GM19238 (cell line): ENCODE measurements around the gene GRB14.
"Not testable (repeated sequence)": the region's sequence is repeated elsewhere in the genome, so short reads cannot be mapped to it uniquely, and the experiment has no call there.

Source experiments
- DNase-seq: peaks from one replicate; pipeline ENCODE4 v3.0.0; 2011; ENCODE audit warnings: low spot score; ENCODE audit not compliant: insufficient read length

GRB14 gene

GRCh38 chr2:164496881-164497280 is 124.4 kb downstream of the GRB14 start:
- DNase-seq, result no peak

- DNase-seq, result no peak
Observed at GRCh38 chr2:164496421-164496820, 124.9 kb downstream of the GRB14 start.

- DNase-seq, result no peak
Observed at GRCh38 chr2:164495491-164496223, 125.6 kb downstream of the GRB14 start.

GRCh38 chr2:164485541-164485940 is 135.7 kb downstream of the GRB14 start:
- no peak for DNase-seq

GRCh38 chr2:164479460-164479859 is 141.8 kb downstream of the GRB14 start:
- no peak for DNase-seq

- no peak for DNase-seq
Observed at GRCh38 chr2:164478205-164478604, 143.1 kb downstream of the GRB14 start.

GRCh38 chr2:164474873-164475272 is 146.4 kb downstream of the GRB14 start:
- no peak for DNase-seq

GRCh38 chr2:164473021-164473420 is 148.3 kb downstream of the GRB14 start:
- no peak for DNase-seq

- DNase-seq, result not testable (repeated sequence)
Observed at GRCh38 chr2:164465047-164465446, 156.2 kb downstream of the GRB14 start.

- no peak for DNase-seq
Observed at GRCh38 chr2:164464376-164464775, 156.9 kb downstream of the GRB14 start.

- no peak for DNase-seq
Observed at GRCh38 chr2:164458792-164459191, 162.5 kb downstream of the GRB14 start.

GRCh38 chr2:164457271-164457670 is 164.0 kb downstream of the GRB14 start:
- DNase-seq, result no peak

GRCh38 chr2:164456619-164457018 is 164.7 kb downstream of the GRB14 start:
- DNase-seq, result no peak

GRCh38 chr2:164453656-164454305 is 167.5 kb downstream of the GRB14 start:
- DNase-seq, result no peak

GRCh38 chr2:164450278-164450677 is 171.0 kb downstream of the GRB14 start:
- DNase-seq, result no peak

GRCh38 chr2:164449706-164450105 is 171.6 kb downstream of the GRB14 start:
- no peak for DNase-seq

- DNase-seq, result no peak
Observed at GRCh38 chr2:164447660-164448059, 173.6 kb downstream of the GRB14 start.
